NCI-H1092 (cell line): ENCODE data around the gene MRPL16.
"Not testable (repeated sequence)": the region's sequence is repeated elsewhere in the genome, so short reads cannot be mapped to it uniquely, and the experiment has no call there.

ENCODE experiments used
- DNase-seq: peaks from one replicate; lab custom pipeline; 2025; lab: John Stamatoyannopoulos, UW

MRPL16 gene

DNA sequence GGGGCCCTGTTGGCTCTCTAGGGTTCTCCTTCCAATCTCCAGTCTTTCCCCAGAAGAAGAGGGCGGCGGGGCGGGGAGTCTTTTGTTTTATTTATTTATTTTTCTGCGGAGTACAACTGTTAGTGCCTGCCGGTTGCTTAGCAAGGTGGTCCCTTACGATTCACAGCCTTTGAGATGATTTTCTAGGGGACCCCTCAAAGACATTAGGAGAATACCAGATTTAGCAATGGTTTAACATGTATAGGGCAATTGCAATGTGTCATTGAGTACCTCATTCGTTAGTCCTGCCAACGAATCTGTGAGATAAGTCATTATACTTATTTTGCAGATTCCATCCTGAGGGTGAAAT lies 307 bp upstream of the MRPL16 start:
- no peak for DNase-seq

DNA sequence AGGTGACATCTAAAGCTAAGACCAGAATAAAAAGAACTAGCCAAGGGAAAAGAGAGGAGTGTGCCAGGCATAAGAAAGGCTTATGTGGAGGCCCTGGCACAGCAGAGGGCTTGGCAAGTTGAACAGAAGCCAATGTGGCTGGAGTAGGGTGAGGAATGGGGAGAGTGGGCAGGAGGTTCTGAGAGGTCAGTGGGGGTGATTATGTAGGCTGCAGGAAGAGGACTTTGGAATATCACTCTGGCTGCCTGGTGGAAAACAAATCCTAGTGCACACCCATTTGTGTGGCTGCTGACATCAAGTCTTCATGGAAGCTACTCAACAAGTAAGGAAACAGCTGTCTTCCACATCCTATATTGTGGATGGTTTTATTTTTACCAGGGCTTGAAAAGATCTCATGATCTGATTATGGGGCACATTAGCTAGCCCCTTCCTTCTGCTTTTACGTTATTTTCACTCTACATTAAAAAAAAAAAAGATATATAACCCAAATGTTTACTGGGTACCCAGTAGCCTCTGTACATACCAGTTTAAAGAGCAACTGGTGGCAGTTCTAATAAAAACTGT lies 3.4 kb downstream of the MRPL16 start:
- DNase-seq: no peak

DNA sequence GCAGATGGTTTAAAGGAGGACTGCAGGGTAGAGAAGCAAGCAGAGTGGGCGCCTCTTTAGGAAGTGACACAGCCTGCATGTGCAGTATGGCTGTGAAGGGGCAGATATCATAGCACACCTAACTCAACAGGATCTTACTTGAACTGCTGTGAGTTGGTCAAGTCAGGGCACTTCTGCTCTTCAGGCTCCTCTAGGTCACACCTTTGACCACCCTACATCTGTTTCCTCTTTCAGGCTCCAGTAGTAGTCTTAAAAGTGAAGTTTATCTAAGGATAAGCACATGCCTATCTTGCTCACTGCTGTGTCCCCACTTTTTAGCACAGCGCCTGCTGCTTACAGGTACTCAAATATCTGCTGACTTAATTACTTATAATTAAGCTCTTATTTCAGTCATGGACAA lies 6.5 kb downstream of the MRPL16 start:
- no peak for DNase-seq

DNA sequence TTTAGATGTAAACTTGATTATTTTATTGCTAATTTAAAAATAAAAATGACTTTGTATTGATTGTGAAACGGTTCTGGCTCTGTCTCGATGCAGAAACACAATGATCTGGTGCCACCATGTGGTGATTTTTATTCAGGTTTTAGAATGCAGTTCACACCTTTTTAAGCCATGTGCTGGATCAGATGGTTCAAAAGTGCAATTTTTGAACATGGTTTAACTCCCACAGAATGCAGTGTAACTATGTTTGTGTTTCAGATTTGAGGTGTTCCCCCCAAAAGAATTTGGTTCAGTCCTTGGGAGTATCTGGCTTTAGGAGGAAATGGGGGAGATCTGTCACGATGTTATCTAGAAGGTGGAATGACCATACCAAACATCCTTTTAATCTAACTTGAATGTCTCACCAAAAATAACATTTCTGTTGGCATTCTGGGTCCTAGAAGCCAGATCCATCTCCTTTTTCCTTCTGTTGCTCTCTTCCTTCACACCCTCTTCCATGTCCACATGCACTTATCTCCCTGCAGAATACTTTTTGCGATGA lies 7.9 kb downstream of the MRPL16 start:
- DNase-seq: no peak

DNA sequence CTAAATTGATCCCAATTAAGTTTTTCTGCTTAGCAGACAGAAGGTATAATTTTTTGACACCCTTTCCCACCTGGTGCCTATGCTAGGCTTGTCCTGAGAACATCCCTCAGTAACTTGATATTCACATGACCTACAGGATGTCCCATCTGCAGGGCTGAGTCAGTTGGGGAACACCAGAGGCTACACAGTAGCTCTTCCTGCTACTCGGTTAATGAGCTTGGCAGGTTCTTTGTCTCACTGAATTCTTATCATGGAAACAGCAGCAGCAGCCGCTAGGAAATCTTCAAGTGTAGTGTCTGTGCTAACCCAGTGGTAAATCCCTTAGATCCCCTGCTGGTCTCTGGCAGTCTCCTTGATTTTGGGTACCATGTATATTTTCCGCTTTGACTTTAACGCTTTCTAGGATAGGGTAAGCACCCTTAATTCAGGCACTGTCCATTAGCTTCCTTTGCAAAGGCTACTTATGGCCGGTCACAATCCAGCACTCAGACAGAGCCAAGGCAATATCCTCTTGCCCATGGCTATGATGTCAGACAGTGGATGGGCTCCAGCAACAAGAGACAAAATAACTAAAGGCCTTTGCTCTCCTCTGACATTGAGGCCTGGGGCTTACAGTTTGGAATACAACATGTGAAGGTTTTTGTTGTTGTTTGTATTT lies 8.5 kb downstream of the MRPL16 start:
- DNase-seq: no peak

DNA sequence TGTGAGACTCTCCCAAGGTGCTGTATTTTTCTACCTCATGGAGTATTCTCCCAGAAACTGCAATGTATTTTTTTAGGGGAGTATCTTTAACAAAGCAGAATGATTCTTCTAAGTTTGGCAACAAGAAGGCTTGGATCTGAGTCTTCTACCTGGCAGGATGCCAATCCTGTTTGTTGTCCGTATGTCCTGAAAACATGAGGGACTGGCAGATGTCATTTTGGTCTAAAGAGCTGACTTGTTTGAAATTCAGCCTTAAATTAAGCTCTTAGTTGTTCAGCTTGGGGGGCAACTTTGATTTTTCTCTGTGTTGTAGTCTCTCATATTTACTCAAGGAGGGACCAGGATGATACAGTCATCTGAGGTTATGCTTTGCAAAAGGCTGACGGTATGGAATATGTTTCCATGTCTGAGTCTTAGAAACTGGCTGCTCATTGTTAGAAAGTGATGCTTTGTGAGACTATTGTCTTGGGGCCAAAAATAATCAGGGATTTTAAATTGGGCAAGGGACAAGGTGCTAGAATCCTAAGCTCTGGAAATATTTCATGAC lies 9.3 kb downstream of the MRPL16 start:
- DNase-seq: no peak

DNA sequence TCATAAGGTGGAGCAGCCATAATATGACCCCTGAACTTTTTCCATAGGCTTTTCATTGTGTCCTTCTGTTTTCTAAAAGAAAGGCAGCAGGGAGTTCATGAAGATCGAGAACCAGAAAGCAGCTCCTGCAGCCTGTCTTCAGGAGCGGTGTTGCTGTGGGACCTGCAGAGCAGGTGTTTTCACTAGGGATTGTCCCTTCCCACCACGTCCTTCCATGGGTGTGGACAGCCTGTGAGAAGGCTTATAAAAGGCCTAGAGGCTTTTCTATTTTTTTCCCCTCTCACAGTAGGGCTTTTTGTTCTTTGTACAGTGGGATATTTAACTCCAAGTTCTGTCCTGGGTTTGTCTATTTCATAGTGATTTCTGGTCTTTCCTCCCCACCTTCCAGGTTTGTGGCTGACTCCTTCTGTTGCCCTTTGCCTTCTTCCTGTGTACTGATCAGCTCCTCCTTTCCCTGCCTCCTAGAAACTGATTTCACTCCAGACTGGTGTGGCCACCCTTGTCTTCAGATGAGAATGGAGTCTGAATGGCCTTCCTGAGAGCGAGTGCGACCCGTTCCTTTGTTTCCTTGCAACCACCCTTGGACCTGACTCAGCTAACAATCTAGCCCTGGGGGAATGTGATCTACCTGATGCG lies 10.1 kb downstream of the MRPL16 start:
- no peak for DNase-seq

DNA sequence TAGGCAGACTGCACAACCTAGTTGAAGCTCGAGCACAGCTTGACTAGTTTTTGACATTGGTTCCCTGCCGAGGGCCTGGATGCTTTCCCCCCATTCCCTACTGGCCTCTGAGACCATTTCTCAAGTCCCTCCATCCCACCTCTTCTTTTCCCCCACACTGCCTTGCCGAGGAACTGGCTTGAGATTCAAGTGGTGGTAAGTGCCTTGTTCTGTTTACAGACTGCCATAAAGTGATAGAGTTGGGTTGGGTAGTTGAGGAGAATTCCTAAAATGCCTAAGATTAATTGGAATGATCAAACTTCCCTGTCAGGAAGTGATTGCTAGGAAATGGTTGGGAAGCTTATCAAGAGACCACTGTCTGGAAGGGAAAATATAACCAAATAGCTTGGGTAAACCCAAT lies 16.2 kb downstream of the MRPL16 start:
- DNase-seq: no peak

DNA sequence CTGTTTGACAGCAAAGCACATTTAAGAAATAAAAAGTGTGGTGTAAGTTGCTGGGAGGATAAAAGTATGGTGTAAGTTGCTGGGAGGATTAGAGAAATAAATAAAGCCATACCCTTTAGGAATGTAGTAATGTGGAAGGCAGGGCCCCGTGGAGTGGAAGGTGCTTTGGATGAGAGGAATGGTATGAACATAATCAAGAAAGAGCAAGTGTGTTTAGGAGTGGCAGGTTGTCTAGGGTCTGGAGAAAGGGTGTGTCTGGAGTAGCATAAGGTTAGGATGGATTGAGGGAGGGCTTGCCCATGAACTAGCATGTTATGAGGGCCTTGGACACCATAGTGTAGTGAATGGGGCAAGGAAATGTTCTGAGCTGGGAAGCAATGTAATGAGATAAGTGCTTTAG lies 18.1 kb downstream of the MRPL16 start:
- DNase-seq: no peak

DNA sequence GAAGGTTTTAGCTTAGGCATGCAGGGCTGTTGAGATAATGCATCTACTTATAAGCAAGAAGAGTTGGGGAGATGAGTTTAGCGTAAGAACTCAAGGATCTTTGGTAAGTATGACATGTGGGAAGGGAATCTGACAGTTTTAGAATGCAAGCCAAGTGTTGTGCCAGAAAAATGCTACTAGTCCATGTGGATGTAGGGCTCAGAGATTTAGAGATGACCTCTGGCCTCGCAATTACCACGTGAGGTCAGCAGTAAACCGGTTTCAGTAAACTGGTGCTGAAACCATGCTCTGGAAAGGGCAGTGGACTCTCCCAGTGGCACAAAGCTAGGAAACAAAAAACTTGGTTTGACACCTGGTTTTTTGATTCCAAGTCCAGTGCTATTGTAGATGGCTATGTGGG lies 18.9 kb downstream of the MRPL16 start:
- no peak for DNase-seq

DNA sequence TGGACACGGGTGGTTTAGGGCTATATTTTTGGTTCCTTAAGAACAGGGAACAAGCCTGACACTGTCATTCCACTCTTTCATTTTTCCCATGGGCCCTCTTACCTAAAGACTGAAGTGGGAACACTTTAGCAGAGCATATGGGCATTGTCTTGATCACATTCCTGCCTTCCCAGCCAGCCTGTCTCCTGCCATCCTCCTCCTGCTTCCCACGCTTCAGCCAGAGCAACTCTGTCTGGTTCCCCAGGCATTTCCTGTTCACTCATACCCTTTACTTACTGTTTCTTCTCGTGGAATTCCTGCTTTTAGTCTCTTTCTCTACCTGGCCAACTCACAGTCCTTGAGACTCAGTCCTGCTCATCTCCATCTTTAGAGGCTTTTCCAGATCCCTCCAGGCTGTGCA lies 22.8 kb downstream of the MRPL16 start:
- DNase-seq: no peak

DNA sequence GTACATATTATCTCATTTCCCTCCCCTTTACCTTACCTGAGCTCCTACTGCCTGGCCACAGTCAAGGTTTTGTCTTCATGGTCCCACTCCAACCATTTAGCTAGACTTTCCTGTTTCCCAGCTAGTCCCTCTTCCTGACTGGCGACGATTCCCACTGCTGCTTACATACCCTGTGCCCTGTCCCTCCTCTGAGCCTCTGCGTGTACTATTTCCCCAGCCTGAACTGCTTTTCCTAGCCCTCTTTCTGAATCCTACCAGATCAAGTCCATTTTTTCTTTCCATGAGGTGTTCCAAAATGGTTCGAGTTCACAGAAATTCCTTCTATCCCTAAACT lies 23.4 kb downstream of the MRPL16 start:
- no peak for DNase-seq

DNA sequence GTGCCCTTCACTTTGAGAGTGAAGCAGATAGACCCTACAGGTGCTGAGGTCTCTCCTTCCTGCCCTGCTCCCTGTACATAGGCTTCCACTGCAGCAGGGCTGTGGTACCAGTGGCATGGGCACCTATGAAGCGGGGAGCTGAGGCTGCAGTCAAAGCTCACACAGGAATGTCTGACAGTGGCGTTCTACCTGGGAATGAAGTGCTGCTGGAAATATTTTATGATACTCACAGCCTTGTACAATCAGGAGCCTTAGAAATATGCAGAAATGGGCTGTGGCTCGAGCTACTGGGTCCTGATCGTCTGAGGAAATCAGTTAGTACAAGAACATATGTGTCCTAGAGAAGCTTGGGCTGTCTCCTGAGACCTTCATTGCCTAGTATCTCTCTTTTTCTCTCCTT lies 24.8 kb downstream of the MRPL16 start:
- no peak for DNase-seq

DNA sequence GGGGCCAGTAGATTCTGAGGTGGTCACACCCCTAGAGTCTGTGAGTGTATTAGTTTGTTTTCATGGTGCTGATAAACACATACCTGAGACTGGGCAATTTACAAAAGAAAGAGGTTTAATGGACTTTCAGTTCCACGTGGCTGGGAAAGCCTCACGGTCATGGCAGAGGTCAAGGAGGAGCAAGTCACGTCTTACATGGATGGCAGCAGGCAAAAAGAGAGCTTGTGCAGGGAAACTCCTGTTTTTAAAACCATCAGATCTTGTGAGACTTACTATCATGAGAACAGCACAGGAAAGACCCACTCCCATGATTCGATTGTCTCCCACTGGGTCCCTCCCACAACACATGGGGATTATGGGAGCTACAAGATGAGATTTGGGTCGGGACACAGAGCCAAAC lies 26.1 kb downstream of the MRPL16 start:
- not testable (repeated sequence) for DNase-seq

DNA sequence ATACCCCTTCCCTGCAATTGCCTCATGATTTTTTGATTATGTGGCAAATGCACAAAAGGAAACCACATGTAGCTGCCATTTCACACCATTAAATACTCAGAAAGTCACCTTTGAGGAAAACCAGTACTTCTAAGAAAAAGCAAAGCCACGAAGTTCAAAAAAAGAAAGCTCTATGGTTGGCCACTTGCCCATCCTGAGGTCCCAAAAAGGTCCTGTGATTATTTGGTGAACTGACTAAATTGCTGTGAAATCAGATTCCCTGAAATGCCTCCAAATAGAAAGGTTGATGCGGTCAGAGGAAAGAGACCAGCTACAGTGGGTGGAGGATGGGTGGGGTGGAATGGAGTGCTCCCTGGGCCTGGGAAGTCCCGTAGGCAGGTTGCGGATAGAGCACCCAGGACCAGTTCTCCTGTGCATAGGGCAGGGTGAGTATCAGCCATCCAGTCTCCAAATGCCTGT lies 26.9 kb downstream of the MRPL16 start:
- DNase-seq: no peak

DNA sequence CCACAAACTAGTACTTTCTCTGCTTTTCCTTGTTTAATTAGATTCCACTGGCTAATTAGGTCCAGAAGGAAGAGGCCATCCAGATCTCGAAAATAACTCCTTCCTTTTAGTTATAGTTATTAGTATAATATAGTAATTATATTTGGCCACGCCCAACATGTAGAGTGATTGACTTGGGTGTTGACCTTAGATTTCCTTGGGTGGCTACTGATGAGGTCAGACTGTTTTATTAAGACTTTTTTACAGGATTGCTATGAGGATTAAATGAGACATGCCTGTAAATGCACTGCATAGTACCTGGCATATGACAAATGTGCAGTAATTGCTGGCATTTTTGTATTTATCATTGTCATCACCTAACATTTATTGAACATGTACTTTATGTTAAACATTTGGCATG lies 28.5 kb downstream of the MRPL16 start:
- DNase-seq: no peak

DNA sequence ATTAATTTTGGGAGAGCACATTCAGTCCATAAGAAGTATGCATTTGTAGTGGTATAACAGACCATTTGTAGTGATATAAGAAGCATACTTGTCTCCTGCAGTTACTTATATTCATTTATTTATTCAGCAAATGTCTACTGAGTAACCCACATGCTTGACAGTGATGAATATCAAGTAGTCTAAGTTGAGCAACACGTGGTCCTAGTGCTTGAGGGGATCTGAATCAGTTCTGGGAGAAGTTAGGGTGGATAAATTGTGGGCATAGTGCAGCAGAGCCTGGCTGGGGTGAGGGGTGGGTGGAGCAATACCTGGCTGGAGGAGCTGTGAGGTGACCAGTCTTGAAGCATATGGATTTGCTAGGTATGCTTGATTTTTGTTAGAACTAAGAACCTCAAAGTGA lies 31.1 kb downstream of the MRPL16 start:
- DNase-seq: no peak

DNA sequence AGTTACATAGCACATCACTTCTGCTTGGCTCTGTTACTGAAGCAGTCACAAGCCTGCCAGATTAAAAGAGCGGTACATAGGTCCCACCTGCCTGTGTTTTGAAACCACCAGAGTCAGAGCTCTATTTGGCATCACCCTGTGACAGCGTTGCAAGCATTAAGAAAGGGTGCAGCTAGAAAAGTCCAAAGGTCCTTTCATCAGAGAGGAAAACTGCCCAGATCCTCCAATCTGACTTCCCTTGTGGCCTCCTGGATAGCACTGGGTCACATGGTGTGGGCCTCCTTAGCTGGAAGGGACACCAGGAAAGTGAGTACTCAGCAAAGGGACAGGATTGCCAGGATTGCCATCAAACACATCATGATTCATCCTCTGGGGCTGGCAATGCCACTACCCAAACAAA lies 32.5 kb downstream of the MRPL16 start:
- DNase-seq: no peak

DNA sequence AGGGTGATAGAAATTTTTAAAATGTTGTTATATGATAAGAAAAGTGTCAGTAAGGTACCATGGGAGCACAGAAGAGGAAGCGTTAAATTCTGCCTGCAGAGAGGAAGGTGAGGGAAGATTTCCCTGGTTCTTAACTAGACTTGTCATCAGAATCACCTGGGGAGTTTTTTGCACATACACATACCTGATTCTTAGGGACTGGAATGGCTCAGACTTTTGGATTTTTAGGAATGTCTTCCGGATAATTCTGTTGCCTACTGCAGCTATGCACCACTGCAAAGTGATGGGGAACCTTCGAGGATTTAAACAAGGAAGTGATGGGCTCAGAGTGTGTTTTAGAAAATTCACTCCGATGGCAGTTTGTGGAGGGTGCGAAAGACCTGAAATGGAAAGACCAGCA lies 33.5 kb downstream of the MRPL16 start:
- DNase-seq: no peak

DNA sequence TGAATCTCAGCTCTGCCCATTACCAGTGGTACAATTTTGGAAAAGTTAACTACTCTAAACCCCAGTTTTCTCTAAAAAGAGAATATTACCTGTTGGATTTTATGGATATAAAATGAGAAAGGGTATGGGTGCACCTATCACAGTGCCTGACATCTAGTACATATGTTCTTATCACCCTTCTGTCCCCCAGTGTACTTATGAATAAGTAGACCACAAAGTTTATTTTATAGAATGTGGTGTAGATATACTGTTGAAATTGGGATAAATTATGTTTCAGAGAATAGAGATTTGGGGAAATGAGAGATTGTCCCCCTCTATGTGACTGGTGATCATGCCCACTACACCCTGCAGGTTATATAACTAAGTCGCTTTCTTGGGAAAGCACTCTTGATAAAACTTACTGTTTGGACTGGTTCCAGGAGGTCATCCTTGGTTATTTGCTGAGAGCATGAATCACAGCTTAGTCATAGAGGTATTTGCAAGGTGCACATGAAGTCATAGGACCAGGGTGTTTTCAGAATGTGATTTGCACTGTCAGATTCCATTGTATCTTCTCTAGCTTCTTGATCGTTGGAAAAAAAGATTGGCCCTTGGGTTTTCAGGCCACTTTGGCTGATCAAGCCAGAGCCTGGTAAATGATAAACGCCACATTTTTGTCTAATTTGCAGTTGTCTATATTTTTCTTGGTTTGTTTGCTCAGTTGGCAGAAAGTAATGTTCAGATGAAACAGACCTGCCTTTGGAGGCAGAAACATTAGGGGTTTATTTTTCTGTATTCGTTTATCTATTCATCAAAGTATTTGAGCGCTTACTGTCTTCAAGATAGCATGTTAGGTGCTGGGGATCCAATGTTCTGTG lies 34.1 kb downstream of the MRPL16 start:
- no peak for DNase-seq

DNA sequence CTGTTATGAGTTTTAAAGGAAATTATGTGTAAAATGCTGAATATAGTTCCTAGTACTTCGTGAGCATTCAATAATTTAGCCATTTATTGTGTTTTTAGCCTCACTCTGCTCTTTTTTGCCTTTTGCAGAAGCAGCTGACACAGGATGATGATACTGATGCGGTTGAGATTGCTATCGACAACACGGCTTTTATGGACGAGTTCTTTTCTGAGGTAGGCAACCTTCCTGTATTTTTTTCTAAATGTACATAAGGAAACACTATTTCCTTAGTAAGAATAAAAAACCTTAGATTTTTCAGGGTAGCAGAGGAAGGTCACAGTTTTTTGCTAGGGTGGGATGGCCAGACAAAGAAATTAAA lies 37.5 kb downstream of the MRPL16 start:
- no peak for DNase-seq

DNA sequence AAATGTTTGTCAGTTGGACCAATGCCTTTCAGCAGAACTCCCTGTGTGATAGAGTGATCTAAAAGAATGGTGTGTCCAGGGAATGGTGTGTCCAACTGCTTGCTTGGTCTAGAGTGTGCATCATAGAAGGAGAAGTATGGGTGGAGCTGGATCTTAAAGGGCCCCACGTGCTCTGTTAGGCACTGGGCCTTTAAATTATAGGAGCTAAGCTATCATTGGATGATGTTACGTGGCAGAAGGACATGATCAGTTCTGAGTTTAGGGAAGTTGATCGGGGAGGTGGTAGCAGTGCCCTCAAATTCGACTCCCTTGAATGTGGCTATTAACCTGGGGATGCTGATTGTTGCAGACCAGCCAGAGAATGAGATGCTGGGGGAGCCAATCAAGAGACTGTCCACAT lies 39.0 kb downstream of the MRPL16 start:
- no peak for DNase-seq

DNA sequence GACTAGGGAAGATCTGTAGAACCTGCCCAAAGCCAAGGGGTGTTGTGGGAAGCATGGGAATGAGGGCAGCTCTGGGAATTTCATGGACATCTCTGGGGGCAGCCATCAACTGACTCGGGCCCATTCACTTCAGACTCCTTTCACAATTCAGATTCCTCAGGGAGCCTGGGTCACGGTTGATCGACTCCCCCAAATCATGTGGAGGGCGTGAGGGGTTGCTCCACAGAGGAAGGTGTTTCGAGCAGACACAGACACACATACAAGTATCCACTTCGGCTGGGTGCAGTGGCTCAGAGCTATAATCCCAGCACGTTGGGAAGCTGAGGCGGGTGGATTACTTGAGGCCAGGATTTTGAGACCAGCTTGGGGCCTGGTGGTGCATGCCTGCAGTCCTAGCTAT lies 39.7 kb downstream of the MRPL16 start:
- no peak for DNase-seq
